HepG2 (cell line): ENCODE data around the gene ESR1. TPM values are rescaled to one million over a fixed set of nuclear protein-coding genes. Genes with fewer than 3 reads are reported as not detected.
A peak's percentile ranks its signal among the peaks of the same experiment; 100 is the strongest.

ENCODE experiments used
- AGO1 ChIP-seq: fragments of 200-400 bp; formaldehyde crosslinking; IDR thresholded peaks from 2 replicates; pipeline ENCODE4 v1.6.1; 2017; ENCODE audit warnings: mild to moderate bottlenecking, low read depth, low read length, moderate library complexity; ENCODE audit not compliant: poor library complexity, severe bottlenecking
- ARID2 ChIP-seq: sonication (generic); formaldehyde crosslinking; IDR thresholded peaks from 2 replicates; pipeline ENCODE4 v1.8.1; 2022; ENCODE audit warnings: mild to moderate bottlenecking, missing genetic modification reagents, borderline replicate concordance
- ATRX ChIP-seq: sonication (generic); formaldehyde crosslinking; IDR thresholded peaks from 2 replicates; pipeline ENCODE4 v1.4.0; 2020; ENCODE audit warnings: missing genetic modification reagents, borderline replicate concordance
- CEBPG ChIP-seq: IDR thresholded peaks from 2 replicates; pipeline ENCODE4 v1.6.1; 2016
- CENPT ChIP-seq: sonication (generic); formaldehyde crosslinking; IDR thresholded peaks from 2 replicates; pipeline ENCODE4 v1.8.0; 2022; ENCODE audit warnings: low read depth, mild to moderate bottlenecking, moderate library complexity, missing genetic modification reagents
- CREB1 ChIP-seq, 2 experiments: fragments of 450-650 bp in 1 of 2; IDR thresholded peaks; 2 replicates each; pipeline ENCODE4 v1.6.1; 2016 to 2017; ENCODE audit warnings: control low read depth in 1 of 2, mild to moderate bottlenecking in 1 of 2, missing compliant biosample characterization in 1 of 2, missing genetic modification characterization in 1 of 2
- FOXJ3 ChIP-seq: sonication (generic); formaldehyde crosslinking; IDR thresholded peaks from 2 replicates; pipeline ENCODE4 v1.4.0; 2020; ENCODE audit warnings: missing genetic modification reagents, mild to moderate bottlenecking, borderline replicate concordance
- KDM5B ChIP-seq: sonication (generic); formaldehyde crosslinking; IDR thresholded peaks from 2 replicates; pipeline ENCODE4 v1.4.0; 2020; ENCODE audit warnings: missing genetic modification reagents, mild to moderate bottlenecking, borderline replicate concordance
- MZF1 ChIP-seq: sonication (generic); formaldehyde crosslinking; IDR thresholded peaks from 2 replicates; pipeline ENCODE4 v1.8.1; 2023; ENCODE audit warnings: mild to moderate bottlenecking, missing genetic modification reagents, borderline replicate concordance
- ONECUT2 ChIP-seq: sonication (generic); formaldehyde crosslinking; IDR thresholded peaks from 2 replicates; pipeline ENCODE4 v1.4.0; 2020; ENCODE audit warnings: missing genetic modification reagents
- SAP130 ChIP-seq: IDR thresholded peaks from 2 replicates; pipeline ENCODE4 v1.6.1; 2016; ENCODE audit warnings: low read depth
- SIX4 ChIP-seq: sonication (generic); formaldehyde crosslinking; IDR thresholded peaks from 2 replicates; pipeline ENCODE4 v1.4.0; 2020; ENCODE audit warnings: missing genetic modification reagents
- TCF7L2 ChIP-seq: IDR thresholded peaks from 2 replicates; pipeline ENCODE4 v1.6.1; 2011; ENCODE audit warnings: mild to moderate bottlenecking, low read depth, low read length, moderate library complexity
- TRIM24 ChIP-seq: sonication (generic); formaldehyde crosslinking; IDR thresholded peaks from 2 replicates; pipeline ENCODE4 v1.8.0; 2022; ENCODE audit warnings: mild to moderate bottlenecking, missing genetic modification reagents
- ZBTB1 ChIP-seq: sonication (generic); formaldehyde crosslinking; IDR thresholded peaks from 2 replicates; pipeline ENCODE4 v1.4.0; 2020; ENCODE audit warnings: missing genetic modification reagents, borderline replicate concordance
- ZNF264 ChIP-seq: sonication (generic); formaldehyde crosslinking; IDR thresholded peaks from 2 replicates; pipeline ENCODE4 v1.4.0; 2020; ENCODE audit warnings: missing genetic modification reagents
- ZNF331 ChIP-seq: sonication (generic); formaldehyde crosslinking; IDR thresholded peaks from 2 replicates; pipeline ENCODE4 v1.4.0; 2020; ENCODE audit warnings: missing genetic modification reagents
- ZNF670 ChIP-seq: sonication (generic); formaldehyde crosslinking; IDR thresholded peaks from 2 replicates; pipeline ENCODE4 v1.8.0; 2022; ENCODE audit warnings: mild to moderate bottlenecking, missing genetic modification reagents, borderline replicate concordance
- polyA plus RNA-seq, 8 experiments: library from polyadenylated mRNA; depleted of rRNA in 3 of 8; stranded (reverse) in 7 of 8; unstranded in 1 of 8; fragments of >200 nt; fragmentation: Illumina TruSeq in 4 of 8; extraction: Trizol in 4 of 8; gene quantifications; 2 replicates each; pipeline versions ENCODE4 v1.2.1 to v1.2.3, GENCODE V29; 2011 to 2016; ENCODE audit warnings: low read depth in 4 of 8, missing spikeins in 1 of 8, mixed read lengths in 1 of 8; ENCODE audit not compliant: insufficient read depth in 1 of 8
- total RNA-seq, 5 experiments: library from RNA; depleted of rRNA; stranded (reverse); fragments of >200 nt; fragmentation: Illumina TruSeq; extraction: Trizol; gene quantifications; 2 replicates each; pipeline ENCODE4 v1.2.3, GENCODE V29; 2016; ENCODE audit warnings: low read depth in 1 of 5
- TF ChIP-seq, protein P1 (sequence below), 2 experiments: sonication (generic) in 1 of 2; formaldehyde crosslinking in 1 of 2; IDR thresholded peaks; 2 replicates each; pipeline versions ENCODE4 v1.6.1 to v1.9.0; 2014 to 2022; ENCODE audit warnings: antibody characterized with exemption in 1 of 2, borderline replicate concordance in 1 of 2, inconsistent platforms in 1 of 2, low read depth in 1 of 2, missing genetic modification reagents in 1 of 2
- TF ChIP-seq, protein P2 (sequence below): sonication (generic); formaldehyde crosslinking; IDR thresholded peaks from 2 replicates; pipeline ENCODE4 v1.5.0; 2020; ENCODE audit warnings: mild to moderate bottlenecking, missing genetic modification reagents
- TF ChIP-seq, protein P3 (sequence below): sonication (generic); formaldehyde crosslinking; IDR thresholded peaks from 2 replicates; pipeline ENCODE4 v1.4.0; 2020; ENCODE audit warnings: mild to moderate bottlenecking, low read depth, missing genetic modification reagents

Gene ESR1
- total and polyA plus RNA-seq, 2 of the 13 experiments (the other 11 are each of a cell fraction or from before 2014, with no cell fraction given), result not detected

DNA sequence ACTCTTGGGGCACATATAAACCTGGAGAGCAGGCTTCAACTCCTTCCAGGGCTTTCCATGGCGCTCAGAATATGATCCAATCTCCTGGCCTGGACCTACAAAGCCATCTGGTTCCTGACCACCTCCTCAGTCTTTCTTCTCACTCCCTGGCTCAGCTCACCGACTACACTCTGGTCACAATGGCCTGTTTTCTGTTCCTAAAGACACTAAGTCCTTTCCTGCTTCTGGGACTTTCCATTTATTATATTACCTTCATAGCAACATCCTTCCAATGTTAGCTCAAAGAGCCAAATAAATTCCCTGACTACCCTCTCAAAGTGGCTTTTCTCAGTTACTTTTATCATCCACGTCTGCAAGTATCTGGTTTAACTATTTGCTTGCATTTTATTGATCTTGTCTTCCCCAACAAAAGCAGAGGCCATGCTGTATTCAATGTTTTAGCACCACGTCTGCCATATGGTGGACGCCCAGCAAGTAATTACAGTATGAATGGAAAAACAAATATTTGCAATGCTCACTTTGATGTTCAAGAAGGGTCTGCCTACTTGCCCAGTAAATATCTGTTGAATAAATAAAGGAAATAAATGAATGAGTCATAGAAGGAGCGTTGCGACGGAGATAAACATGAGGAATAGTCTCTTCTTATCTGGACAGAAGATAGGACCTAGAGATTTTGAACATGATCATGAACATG, 328.4 kb downstream of the ESR1 start (continued):
- TF ChIP-seq ONECUT2, result peak; percentile 87
- no peak for TF ChIP-seq CENPT (CRISPR knock-in tag)
- TF ChIP-seq, protein P1, sequence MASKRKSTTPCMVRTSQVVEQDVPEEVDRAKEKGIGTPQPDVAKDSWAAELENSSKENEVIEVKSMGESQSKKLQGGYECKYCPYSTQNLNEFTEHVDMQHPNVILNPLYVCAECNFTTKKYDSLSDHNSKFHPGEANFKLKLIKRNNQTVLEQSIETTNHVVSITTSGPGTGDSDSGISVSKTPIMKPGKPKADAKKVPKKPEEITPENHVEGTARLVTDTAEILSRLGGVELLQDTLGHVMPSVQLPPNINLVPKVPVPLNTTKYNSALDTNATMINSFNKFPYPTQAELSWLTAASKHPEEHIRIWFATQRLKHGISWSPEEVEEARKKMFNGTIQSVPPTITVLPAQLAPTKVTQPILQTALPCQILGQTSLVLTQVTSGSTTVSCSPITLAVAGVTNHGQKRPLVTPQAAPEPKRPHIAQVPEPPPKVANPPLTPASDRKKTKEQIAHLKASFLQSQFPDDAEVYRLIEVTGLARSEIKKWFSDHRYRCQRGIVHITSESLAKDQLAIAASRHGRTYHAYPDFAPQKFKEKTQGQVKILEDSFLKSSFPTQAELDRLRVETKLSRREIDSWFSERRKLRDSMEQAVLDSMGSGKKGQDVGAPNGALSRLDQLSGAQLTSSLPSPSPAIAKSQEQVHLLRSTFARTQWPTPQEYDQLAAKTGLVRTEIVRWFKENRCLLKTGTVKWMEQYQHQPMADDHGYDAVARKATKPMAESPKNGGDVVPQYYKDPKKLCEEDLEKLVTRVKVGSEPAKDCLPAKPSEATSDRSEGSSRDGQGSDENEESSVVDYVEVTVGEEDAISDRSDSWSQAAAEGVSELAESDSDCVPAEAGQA (IDR thresholded peaks at IDR 0.05; ENCODE audit: low read depth), result no peak
- TF ChIP-seq, protein P1 (CRISPR knock-in tag; IDR thresholded peaks at IDR 0.05; ENCODE audit: borderline replicate concordance), result no peak
- TF ChIP-seq ZNF670 (CRISPR knock-in tag), result no peak
- TF ChIP-seq MZF1 (CRISPR knock-in tag), result no peak
- peak; percentile 23; the same call in 1 of the 2 replicates for TF ChIP-seq ZNF331
- peak; percentile 77; the same call in 1 of the 2 replicates for TF ChIP-seq FOXJ3 (CRISPR knock-in tag)
- 0 out of 2 replicates have a peak, but pooled peaks have one; percentile 14 for TF ChIP-seq SIX4
- no peak for TF ChIP-seq TRIM24 (CRISPR knock-in tag)
- TF ChIP-seq SAP130 (CRISPR knock-in tag), result peak; percentile 79
- TF ChIP-seq ZNF264 (CRISPR knock-in tag), result peak; percentile 61; the same call in 1 of the 2 replicates
- no peak for TF ChIP-seq AGO1
- peak; percentile 79; the same call in 1 of the 2 replicates for TF ChIP-seq ARID2 (CRISPR knock-in tag)
- TF ChIP-seq CREB1 (IDR thresholded peaks at IDR 0.05), result no peak; the same call in 1 of the 2 replicates
- TF ChIP-seq CREB1 (CRISPR knock-in tag; IDR thresholded peaks at IDR 0.05), result peak; percentile 84
- TF ChIP-seq CEBPG (CRISPR knock-in tag), result no peak; the same call in 1 of the 2 replicates
- TF ChIP-seq KDM5B (CRISPR knock-in tag), result no peak
- no peak for TF ChIP-seq ATRX (CRISPR knock-in tag)
- peak; percentile 86 for TF ChIP-seq TCF7L2
- TF ChIP-seq ZBTB1 (CRISPR knock-in tag), result no peak
- TF ChIP-seq, protein P2, sequence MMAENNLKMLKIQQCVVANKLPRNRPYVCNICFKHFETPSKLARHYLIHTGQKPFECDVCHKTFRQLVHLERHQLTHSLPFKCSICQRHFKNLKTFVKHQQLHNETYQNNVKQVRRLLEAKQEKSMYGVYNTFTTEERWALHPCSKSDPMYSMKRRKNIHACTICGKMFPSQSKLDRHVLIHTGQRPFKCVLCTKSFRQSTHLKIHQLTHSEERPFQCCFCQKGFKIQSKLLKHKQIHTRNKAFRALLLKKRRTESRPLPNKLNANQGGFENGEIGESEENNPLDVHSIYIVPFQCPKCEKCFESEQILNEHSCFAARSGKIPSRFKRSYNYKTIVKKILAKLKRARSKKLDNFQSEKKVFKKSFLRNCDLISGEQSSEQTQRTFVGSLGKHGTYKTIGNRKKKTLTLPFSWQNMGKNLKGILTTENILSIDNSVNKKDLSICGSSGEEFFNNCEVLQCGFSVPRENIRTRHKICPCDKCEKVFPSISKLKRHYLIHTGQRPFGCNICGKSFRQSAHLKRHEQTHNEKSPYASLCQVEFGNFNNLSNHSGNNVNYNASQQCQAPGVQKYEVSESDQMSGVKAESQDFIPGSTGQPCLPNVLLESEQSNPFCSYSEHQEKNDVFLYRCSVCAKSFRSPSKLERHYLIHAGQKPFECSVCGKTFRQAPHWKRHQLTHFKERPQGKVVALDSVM (CRISPR knock-in tag), result 0 out of 2 replicates have a peak, but pooled peaks have one; percentile 24
- TF ChIP-seq, protein P3, sequence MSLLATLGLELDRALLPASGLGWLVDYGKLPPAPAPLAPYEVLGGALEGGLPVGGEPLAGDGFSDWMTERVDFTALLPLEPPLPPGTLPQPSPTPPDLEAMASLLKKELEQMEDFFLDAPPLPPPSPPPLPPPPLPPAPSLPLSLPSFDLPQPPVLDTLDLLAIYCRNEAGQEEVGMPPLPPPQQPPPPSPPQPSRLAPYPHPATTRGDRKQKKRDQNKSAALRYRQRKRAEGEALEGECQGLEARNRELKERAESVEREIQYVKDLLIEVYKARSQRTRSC (CRISPR knock-in tag), result no peak
